ENCODE measurements around the gene PSMC6. TPM values are rescaled to one million over a fixed set of nuclear protein-coding genes. Genes with fewer than 3 reads are reported as not detected.

The PSMC6 gene
- polyA plus RNA-seq, 1 of the 3 experiments (the other 2 are of a cell fraction) = 37.9 TPM

DNA sequence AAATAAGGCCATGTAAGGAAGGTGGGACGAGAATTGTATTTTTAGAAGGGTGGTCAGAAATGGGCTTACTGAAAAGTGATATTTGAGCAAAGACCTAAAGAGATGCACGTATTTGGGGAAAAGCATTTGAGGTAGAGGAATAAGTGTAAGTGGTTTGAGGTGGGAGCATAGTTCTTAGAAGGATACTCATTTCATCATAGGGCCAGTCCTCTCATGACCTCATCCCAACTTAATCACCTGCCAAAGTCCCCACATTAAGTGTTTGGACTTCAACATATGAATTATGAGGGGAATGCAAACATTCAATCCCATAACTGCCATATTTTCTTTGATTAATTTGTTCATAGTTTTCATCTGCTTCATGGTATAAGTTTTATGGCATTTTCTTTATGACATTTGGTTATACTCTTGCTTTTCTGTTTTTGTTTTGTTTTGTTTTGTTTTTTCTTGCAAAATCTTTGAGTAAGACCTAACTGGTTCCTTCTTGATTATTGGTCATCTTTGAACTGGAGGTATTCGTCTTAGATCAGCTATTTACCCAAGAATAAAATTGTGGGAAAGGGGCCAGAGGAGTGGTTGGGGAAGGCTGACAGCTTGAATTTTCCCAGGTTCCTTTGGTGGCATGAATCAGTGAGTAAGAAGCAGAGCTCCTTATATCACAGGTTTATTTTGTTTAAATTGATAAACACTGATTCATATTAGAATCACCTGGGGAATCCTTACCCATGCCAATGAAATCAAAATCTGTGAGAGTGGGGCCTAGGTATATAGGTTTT is 60.2 kb downstream of the PSMC6 start (continued):
- TF ChIP-seq MEF2A (IDR thresholded peaks at IDR 0.05; ENCODE audit: borderline replicate concordance, low read depth) = no peak
- TF ChIP-seq, protein P1, sequence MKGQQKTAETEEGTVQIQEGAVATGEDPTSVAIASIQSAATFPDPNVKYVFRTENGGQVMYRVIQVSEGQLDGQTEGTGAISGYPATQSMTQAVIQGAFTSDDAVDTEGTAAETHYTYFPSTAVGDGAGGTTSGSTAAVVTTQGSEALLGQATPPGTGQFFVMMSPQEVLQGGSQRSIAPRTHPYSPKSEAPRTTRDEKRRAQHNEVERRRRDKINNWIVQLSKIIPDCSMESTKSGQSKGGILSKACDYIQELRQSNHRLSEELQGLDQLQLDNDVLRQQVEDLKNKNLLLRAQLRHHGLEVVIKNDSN (IDR thresholded peaks at IDR 0.05; ENCODE audit: borderline replicate concordance, low read depth) = no peak
- TF ChIP-seq, protein P2, sequence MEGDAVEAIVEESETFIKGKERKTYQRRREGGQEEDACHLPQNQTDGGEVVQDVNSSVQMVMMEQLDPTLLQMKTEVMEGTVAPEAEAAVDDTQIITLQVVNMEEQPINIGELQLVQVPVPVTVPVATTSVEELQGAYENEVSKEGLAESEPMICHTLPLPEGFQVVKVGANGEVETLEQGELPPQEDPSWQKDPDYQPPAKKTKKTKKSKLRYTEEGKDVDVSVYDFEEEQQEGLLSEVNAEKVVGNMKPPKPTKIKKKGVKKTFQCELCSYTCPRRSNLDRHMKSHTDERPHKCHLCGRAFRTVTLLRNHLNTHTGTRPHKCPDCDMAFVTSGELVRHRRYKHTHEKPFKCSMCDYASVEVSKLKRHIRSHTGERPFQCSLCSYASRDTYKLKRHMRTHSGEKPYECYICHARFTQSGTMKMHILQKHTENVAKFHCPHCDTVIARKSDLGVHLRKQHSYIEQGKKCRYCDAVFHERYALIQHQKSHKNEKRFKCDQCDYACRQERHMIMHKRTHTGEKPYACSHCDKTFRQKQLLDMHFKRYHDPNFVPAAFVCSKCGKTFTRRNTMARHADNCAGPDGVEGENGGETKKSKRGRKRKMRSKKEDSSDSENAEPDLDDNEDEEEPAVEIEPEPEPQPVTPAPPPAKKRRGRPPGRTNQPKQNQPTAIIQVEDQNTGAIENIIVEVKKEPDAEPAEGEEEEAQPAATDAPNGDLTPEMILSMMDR (IDR thresholded peaks at IDR 0.05) = no peak
- TF ChIP-seq MAX (IDR thresholded peaks at IDR 0.05; ENCODE audit: low read depth) = no peak
- no peak for TF ChIP-seq RCOR1 (IDR thresholded peaks at IDR 0.05; ENCODE audit: low read length)
- no peak for TF ChIP-seq ELF1 (IDR thresholded peaks at IDR 0.05)

- DNase-seq = no peak
- Histone ChIP-seq H3K4me3 (ENCODE audit: low read depth in 2 of 2, low read length in 1 of 2) (no peak overlapping the region), H2AFZ (ENCODE audit: low read depth) (no peak overlapping the region), H3K79me2 (ENCODE audit: insufficient read depth) (no peaks in the 10 kb centered on the region; the same call in none of the 2 replicates), H3K27me3 (ENCODE audit: insufficient read depth) (no peaks in the 10 kb centered on the region), H3K36me3 (replicated peaks in 1 of 2; ENCODE audit: control insufficient read depth in 1 of 2, insufficient read depth in 2 of 2, low read length in 1 of 2) (peaks cover 43 to 57% of the 10 kb centered on the region in 2 experiments), H3F3A (replicated peaks; ENCODE audit: insufficient read depth) (peaks cover 38% of the 10 kb centered on the region), H3K9me3 (no peaks in the 10 kb centered on the region), H3K27ac (ENCODE audit: low read depth in 2 of 2, low read length in 1 of 2) (no peak overlapping the region), H3K9me2 (no peaks in the 10 kb centered on the region), H3K4me1 (ENCODE audit: control insufficient read depth in 1 of 2, insufficient read depth in 2 of 2, low read depth in 1 of 2, low read length in 1 of 2) (no peaks in the 10 kb centered on the region; a peak in 1 of 4 replicates), H3K9ac (no peak overlapping the region), H3K4me2 (no peak overlapping the region), H4K20me1 (ENCODE audit: insufficient read depth) (no peaks in the 10 kb centered on the region)
- CTCF ChIA-PET = interaction anchor here (0.6 kb wide), 2 partner anchors 83 to 1511 kb away, joined by 4 read pairs; no protein-coding TSS in a partner anchor
- TF ChIP-seq EP300 (IDR thresholded peaks at IDR 0.05; ENCODE audit: borderline replicate concordance in 1 of 2, low read depth in 1 of 2, low read length in 1 of 2) (no peak), GABPA (IDR thresholded peaks at IDR 0.05; ENCODE audit: low read depth) (no peak), MEF2A (IDR thresholded peaks at IDR 0.05; ENCODE audit: borderline replicate concordance, low read depth) (no peak), JUND (IDR thresholded peaks at IDR 0.05) (no peak), NFIC (IDR thresholded peaks at IDR 0.05; ENCODE audit: borderline replicate concordance) (no peak), YY1 (IDR thresholded peaks at IDR 0.05; ENCODE audit: low read depth) (no peak), TCF12 (IDR thresholded peaks at IDR 0.05) (no peak), EZH2phosphoT487 (IDR thresholded peaks at IDR 0.05; ENCODE audit: borderline replicate concordance, low read depth) (no peak), GATA2 (CRISPR knock-in tag; IDR thresholded peaks at IDR 0.05) (no peak), ELF1 (IDR thresholded peaks at IDR 0.05) (no peak), CHD2 (IDR thresholded peaks at IDR 0.05; ENCODE audit: low read length, partially characterized antibody) (no peak), RAD21 (IDR thresholded peaks at IDR 0.05; ENCODE audit: low read length) (no peak), NRF1 (IDR thresholded peaks at IDR 0.05; ENCODE audit: low read depth, low read length) (no peak), SIN3A (IDR thresholded peaks at IDR 0.05; ENCODE audit: borderline replicate concordance, low read depth, low read length) (no peak), IRF3 (IDR thresholded peaks at IDR 0.05; ENCODE audit: low read depth, low read length) (no peak), MAX (IDR thresholded peaks at IDR 0.05; ENCODE audit: low read depth) (no peak), RCOR1 (IDR thresholded peaks at IDR 0.05; ENCODE audit: low read length) (no peak)
- TF ChIP-seq, protein P3, sequence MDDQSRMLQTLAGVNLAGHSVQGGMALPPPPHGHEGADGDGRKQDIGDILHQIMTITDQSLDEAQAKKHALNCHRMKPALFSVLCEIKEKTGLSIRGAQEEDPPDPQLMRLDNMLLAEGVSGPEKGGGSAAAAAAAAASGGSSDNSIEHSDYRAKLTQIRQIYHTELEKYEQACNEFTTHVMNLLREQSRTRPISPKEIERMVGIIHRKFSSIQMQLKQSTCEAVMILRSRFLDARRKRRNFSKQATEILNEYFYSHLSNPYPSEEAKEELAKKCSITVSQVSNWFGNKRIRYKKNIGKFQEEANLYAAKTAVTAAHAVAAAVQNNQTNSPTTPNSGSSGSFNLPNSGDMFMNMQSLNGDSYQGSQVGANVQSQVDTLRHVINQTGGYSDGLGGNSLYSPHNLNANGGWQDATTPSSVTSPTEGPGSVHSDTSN (IDR thresholded peaks at IDR 0.05) = no peak
- TF ChIP-seq, protein P1 (IDR thresholded peaks at IDR 0.05; ENCODE audit: borderline replicate concordance, low read depth) = no peak
- POLR2A ChIA-PET = no interaction called here
These were observed 62.9 kb downstream of the PSMC6 start for GRCh38 chr14:52769887-52770286.
